Measurements from ENCODE around the gene PTPRN2. TPM values are rescaled to one million over a fixed set of nuclear protein-coding genes. Genes with fewer than 3 reads are reported as not detected.

The PTPRN2 gene
- total and polyA plus RNA-seq, 8 donors, result 4.9 to 136 (median 46.8) TPM

GRCh38 chr7:158001003-158001402 lies 586.6 kb downstream of the PTPRN2 start:
- Histone ChIP-seq H3K36me3 (no peaks in the 10 kb centered on the region), H3K4me3 (no peak overlapping the region), H3K4me1 (no peaks in the 10 kb centered on the region), H3K27ac (no peak overlapping the region), H3K27me3 (peaks cover 0 to 3% (median 0%) of the 10 kb centered on the region in 3 donors), H3K9me3 (peaks cover 0 to 2% (median 0%) of the 10 kb centered on the region in 4 donors)
- DNase-seq, result no peak
- TF ChIP-seq POLR2AphosphoS5 (IDR thresholded peaks at IDR 0.05), result no peak
- TF ChIP-seq EP300 (IDR thresholded peaks at IDR 0.05), result no peak
- TF ChIP-seq CTCF (IDR thresholded peaks at IDR 0.05), result no peak
- no peak for TF ChIP-seq POLR2A (IDR thresholded peaks at IDR 0.05)
- whole genome bisulfite sequencing, 5 donors, result 58 to 92% (median 86%) methylated on average over 4 to 10 of the region's 12 CpGs
- intact Hi-C loops (cut with DNase I; ENCODE audit: low total_unique reads), result no loop called here

- H3K4me3 ChIP-seq, result no peak overlapping the region
- no peak for TF ChIP-seq EP300 (IDR thresholded peaks at IDR 0.05)
- no peak for TF ChIP-seq POLR2A (IDR thresholded peaks at IDR 0.05)
- no peak for TF ChIP-seq CTCF (IDR thresholded peaks at IDR 0.05)
- TF ChIP-seq POLR2AphosphoS5 (IDR thresholded peaks at IDR 0.05), result no peak
These were observed 587.5 kb downstream of the PTPRN2 start for GRCh38 chr7:158000160-158000559.

GRCh38 chr7:157998884-157999552 lies 588.6 kb downstream of the PTPRN2 start:
- WGBS, 5 donors, result 78 to 84% (median 83%) methylated on average over 18 to 24 of the region's 24 CpGs
- no peak for DNase-seq
- peaks cover 0 to 7% (median 2%) of the 10 kb centered on the region in 4 donors for H3K9me3 ChIP-seq
- no peaks in the 10 kb centered on the region for H3K36me3 ChIP-seq
- TF ChIP-seq POLR2AphosphoS5 (IDR thresholded peaks at IDR 0.05) (no peak), EP300 (IDR thresholded peaks at IDR 0.05) (no peak), CTCF (IDR thresholded peaks at IDR 0.05) (no peak), POLR2A (IDR thresholded peaks at IDR 0.05) (no peak)
- no peak overlapping the region for H3K27ac ChIP-seq
- intact Hi-C loops (cut with DNase I; ENCODE audit: low total_unique reads), result no loop called here
- H3K4me3 ChIP-seq, result no peak overlapping the region
- no peaks in the 10 kb centered on the region for H3K4me1 ChIP-seq
- peaks cover 0 to 3% (median 0%) of the 10 kb centered on the region in 3 donors for H3K27me3 ChIP-seq

More at GRCh38 chr7:158000160-158000559, 587.5 kb downstream of the PTPRN2 start:
- peaks cover 0 to 7% (median 2%) of the 10 kb centered on the region in 4 donors for H3K9me3 ChIP-seq
- 58 to 90% (median 74%) methylated on average over 6 of the region's 6 CpGs for WGBS, 5 donors
- no peak for DNase-seq
- H3K27me3 ChIP-seq, result peaks cover 0 to 3% (median 0%) of the 10 kb centered on the region in 3 donors
- H3K27ac ChIP-seq, result no peak overlapping the region
- H3K36me3 ChIP-seq, result no peaks in the 10 kb centered on the region
- intact Hi-C loops (cut with DNase I; ENCODE audit: low total_unique reads), result no loop called here
- no peaks in the 10 kb centered on the region for H3K4me1 ChIP-seq

- Histone ChIP-seq H3K4me3 (no peak overlapping the region), H3K27me3 (peaks cover 0 to 3% (median 0%) of the 10 kb centered on the region in 3 donors), H3K9me3 (peaks cover 0 to 7% (median 2%) of the 10 kb centered on the region in 4 donors), H3K4me1 (no peaks in the 10 kb centered on the region), H3K27ac (no peak overlapping the region), H3K36me3 (no peaks in the 10 kb centered on the region)
- DNase-seq, result no peak
- intact Hi-C loops (cut with DNase I; ENCODE audit: low total_unique reads), result no loop called here
- WGBS, 5 donors, result 58 to 81% (median 73%) methylated on average over 4 to 5 of the region's 5 CpGs
- TF ChIP-seq POLR2AphosphoS5 (IDR thresholded peaks at IDR 0.05), result no peak
- TF ChIP-seq POLR2A (IDR thresholded peaks at IDR 0.05), result no peak
These were observed 590.2 kb downstream of the PTPRN2 start for GRCh38 chr7:157997471-157997870.

DNA sequence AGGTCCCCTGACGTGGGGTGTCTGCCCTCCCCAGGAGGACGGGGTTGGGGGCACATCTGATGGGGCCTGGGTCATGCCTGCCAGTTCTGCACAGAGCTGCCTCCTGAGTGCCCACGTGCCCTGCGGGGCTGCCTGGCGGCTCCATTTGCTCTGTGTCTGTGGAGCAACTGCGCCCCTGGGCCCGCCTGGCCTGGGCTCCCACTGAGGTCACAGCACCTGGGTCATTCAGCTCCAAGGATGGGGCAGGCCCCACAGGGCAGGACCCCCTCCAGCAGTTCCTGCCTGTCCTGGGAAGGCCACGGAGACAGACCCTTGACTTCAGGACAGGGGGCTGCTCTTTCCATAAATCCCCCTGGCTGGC lies 590.6 kb downstream of the PTPRN2 start:
- Histone ChIP-seq H3K27ac (no peak overlapping the region), H3K4me1 (no peaks in the 10 kb centered on the region), H3K27me3 (peaks cover 0 to 3% (median 0%) of the 10 kb centered on the region in 3 donors), H3K4me3 (no peak overlapping the region), H3K9me3 (peaks cover 0 to 7% (median 2%) of the 10 kb centered on the region in 4 donors), H3K36me3 (no peaks in the 10 kb centered on the region)
- intact Hi-C loops (cut with DNase I; ENCODE audit: low total_unique reads), result no loop called here
- 83 to 92% (median 88%) methylated on average over 2 to 8 of the region's 8 CpGs for whole genome bisulfite sequencing, 5 donors
- TF ChIP-seq EP300 (IDR thresholded peaks at IDR 0.05) (no peak), CTCF (IDR thresholded peaks at IDR 0.05) (no peak), POLR2A (IDR thresholded peaks at IDR 0.05) (no peak), POLR2AphosphoS5 (IDR thresholded peaks at IDR 0.05) (no peak)
- no peak for DNase-seq
